ENCODE measurements around the gene KIF17. TPM values are rescaled to one million over a fixed set of nuclear protein-coding genes. Genes with fewer than 3 reads are reported as not detected.
"Not testable (repeated sequence)": the region's sequence is repeated elsewhere in the genome, so short reads cannot be mapped to it uniquely, and the experiment has no call there.

The KIF17 gene
- total and polyA plus RNA-seq, 2 of the 8 experiments (the other 6 are each of a cell fraction or from before 2014, with no cell fraction given) = 6.9 to 10.4 TPM

DNA sequence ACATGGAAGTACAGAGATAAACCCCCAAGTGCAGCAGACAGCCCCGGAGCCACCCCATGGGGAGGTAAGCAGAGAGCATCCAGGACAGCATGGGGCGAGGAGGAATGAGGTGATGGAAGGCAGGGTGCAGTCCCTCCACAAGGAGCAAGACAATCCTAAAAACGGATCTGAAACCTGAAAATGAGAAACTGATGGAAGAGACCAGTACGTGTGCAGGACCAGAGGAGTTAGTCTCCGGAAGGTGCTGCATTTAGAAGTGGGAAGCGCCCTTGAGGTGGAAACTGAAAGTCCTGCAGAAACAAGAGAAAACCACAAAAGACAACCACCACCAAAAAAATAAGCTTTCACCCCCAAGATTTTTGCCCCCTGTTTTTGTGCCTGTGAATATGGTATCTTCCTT is 39.2 kb downstream of the KIF17 start (continued):
- TF ChIP-seq SP2 (IDR thresholded peaks at IDR 0.05; ENCODE audit: low read length) (no peak), ZNF274 (IDR thresholded peaks at IDR 0.05; ENCODE audit: borderline replicate concordance, extremely low read depth, low read length) (no peak), HDAC6 (IDR thresholded peaks at IDR 0.05; ENCODE audit: low read depth, low read length) (no peak), PHF8 (conservative IDR thresholded peaks at IDR 0.05; ENCODE audit: low read depth, low read length) (no peak), CBX8 (IDR thresholded peaks at IDR 0.05; ENCODE audit: borderline replicate concordance, low read depth, low read length) (no peak), MAX (IDR thresholded peaks at IDR 0.05) (no peak)
- TF ChIP-seq, protein P1, sequence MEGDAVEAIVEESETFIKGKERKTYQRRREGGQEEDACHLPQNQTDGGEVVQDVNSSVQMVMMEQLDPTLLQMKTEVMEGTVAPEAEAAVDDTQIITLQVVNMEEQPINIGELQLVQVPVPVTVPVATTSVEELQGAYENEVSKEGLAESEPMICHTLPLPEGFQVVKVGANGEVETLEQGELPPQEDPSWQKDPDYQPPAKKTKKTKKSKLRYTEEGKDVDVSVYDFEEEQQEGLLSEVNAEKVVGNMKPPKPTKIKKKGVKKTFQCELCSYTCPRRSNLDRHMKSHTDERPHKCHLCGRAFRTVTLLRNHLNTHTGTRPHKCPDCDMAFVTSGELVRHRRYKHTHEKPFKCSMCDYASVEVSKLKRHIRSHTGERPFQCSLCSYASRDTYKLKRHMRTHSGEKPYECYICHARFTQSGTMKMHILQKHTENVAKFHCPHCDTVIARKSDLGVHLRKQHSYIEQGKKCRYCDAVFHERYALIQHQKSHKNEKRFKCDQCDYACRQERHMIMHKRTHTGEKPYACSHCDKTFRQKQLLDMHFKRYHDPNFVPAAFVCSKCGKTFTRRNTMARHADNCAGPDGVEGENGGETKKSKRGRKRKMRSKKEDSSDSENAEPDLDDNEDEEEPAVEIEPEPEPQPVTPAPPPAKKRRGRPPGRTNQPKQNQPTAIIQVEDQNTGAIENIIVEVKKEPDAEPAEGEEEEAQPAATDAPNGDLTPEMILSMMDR (IDR thresholded peaks at IDR 0.05; ENCODE audit: control extremely low read depth in 1 of 3, insufficient read depth in 1 of 3, low read depth in 1 of 3, low read length in 3 of 3) = no peak

DNA sequence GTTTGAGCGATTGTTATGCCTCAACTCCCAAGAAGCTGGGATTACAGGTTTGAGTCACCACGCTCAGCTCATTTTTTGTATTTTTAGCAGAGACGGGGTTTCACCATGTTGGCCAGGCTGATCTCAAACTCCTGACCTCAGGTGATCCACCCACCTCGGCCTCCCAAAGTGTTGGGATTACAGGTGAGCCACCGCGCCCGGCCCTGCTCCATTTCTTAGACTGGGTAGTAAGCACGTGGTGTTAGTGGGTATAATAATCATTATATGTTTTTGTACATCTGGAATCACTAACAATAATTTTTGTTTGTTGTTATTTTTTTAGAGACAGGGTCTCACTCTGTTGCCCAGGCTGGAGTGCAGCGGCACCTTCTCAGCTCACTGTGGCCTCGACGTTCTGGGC is 44.2 kb downstream of the KIF17 start:
- H2AK5ac ChIP-seq (ENCODE audit: low read depth, low read length); H3K27me3 ChIP-seq (replicated peaks in 1 of 4; ENCODE audit: control insufficient read depth in 3 of 4, extremely low read depth in 1 of 4, insufficient read depth in 3 of 4, low read length in 3 of 4); H3K14ac ChIP-seq (ENCODE audit: insufficient read length); H3K9ac ChIP-seq (replicated peaks in 1 of 4; ENCODE audit: extremely low read depth in 1 of 4, low read depth in 3 of 4, low read length in 3 of 4); H2BK15ac ChIP-seq (ENCODE audit: low read length); FAIRE-seq; H3K36me3 ChIP-seq (ENCODE audit: control insufficient read depth in 2 of 4, insufficient read depth in 4 of 4, low read length in 3 of 4); H3K4me3 ChIP-seq (ENCODE audit: extremely low read depth in 1 of 4, insufficient read depth in 2 of 4, low read depth in 3 of 4, low read length in 4 of 4); H4K5ac ChIP-seq (ENCODE audit: insufficient read length, low read depth, low read length); H3K56ac ChIP-seq (replicated peaks; ENCODE audit: insufficient read length, low read depth, low read length); H2BK12ac ChIP-seq (ENCODE audit: low read depth, low read length); H3K23ac ChIP-seq (ENCODE audit: insufficient read length); H2AFZ ChIP-seq (ENCODE audit: low read length); H4K20me1 ChIP-seq (replicated peaks in 1 of 2; ENCODE audit: control insufficient read depth in 1 of 2, insufficient read depth in 2 of 2, low read length in 2 of 2); H3K79me2 ChIP-seq (ENCODE audit: control insufficient read depth in 1 of 2, insufficient read depth in 2 of 2, low read length in 2 of 2); H3K4me1 ChIP-seq (replicated peaks in 1 of 4; ENCODE audit: control insufficient read depth in 3 of 4, insufficient read depth in 4 of 4, low read length in 3 of 4); H3K4ac ChIP-seq (replicated peaks; ENCODE audit: insufficient read length, low read depth, low read length); H2BK20ac ChIP-seq (ENCODE audit: low read length); H3K23me2 ChIP-seq (ENCODE audit: low read depth, low read length); H2BK5ac ChIP-seq (ENCODE audit: low read depth, low read length); H3K4me2 ChIP-seq (ENCODE audit: insufficient read depth in 1 of 2, low read depth in 2 of 2, low read length in 2 of 2); H3K18ac ChIP-seq (ENCODE audit: extremely low read depth, low read length); H3K9me3 ChIP-seq (ENCODE audit: insufficient read depth in 2 of 2, low read depth in 1 of 2, low read length in 1 of 2); H3K27ac ChIP-seq (ENCODE audit: low read depth, low read length); H2BK120ac ChIP-seq (replicated peaks; ENCODE audit: low read depth, low read length); H3K79me1 ChIP-seq (ENCODE audit: low read depth, low read length); H4K91ac ChIP-seq (replicated peaks; ENCODE audit: insufficient read length, low read length); DNase-seq (ENCODE audit: low read depth in 1 of 2, low spot score in 2 of 2); H4K8ac ChIP-seq (ENCODE audit: extremely low read depth, insufficient read depth, low read length): not testable (repeated sequence)
- 91% methylated on average over 11 of the region's 11 CpGs; no CpG with 5 or more reads in 1 of the 2 experiments for WGBS, 2 experiments (ENCODE audit: extremely low coverage in 1 of 2, insufficient coverage in 1 of 2, insufficient read length in 1 of 2, insufficient replicate concordance in 2 of 2, low coverage in 1 of 2, low lambda C conversion rate in 2 of 2, missing lambda C conversion rate in 1 of 2)
- POLR2A ChIA-PET (ENCODE audit: partially characterized antibody) = interaction anchor here (1.0 to 1.5 kb wide), 2 partner anchors 10 to 11 kb away, joined by 5 to 9 read pairs; no protein-coding TSS in a partner anchor
- CTCF ChIA-PET (ENCODE audit: partially characterized antibody) = interaction anchor here (1.2 to 1.5 kb wide), 2 partner anchors 10 to 23 kb away, joined by 4 to 6 read pairs; no protein-coding TSS in a partner anchor
